ENCODE results near the gene GSC2.

DNA sequence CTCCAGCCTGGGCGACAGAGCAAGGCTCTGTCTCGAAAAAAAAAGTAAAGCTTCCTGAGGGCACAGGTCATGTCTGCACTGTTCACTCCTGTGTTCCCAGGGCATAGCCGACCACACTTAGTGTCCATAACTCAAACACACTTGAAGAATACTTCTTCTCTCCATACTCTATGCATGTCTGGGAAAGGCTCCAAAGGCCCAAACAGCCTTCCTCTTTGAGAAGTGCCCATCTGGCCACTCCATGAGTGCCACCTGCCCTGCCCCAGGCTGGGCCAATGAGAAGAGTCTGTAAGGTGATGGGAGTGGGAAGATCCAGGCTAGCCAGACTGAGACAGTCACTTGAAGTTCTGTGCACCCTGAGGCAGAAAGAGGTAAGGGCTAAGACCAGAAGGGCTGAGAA lies 52.6 kb downstream of the GSC2 start:
- TF ChIP-seq ZNF274 (IDR thresholded peaks at IDR 0.05; ENCODE audit: low read depth, low read length) (no peak), SUZ12 (IDR thresholded peaks at IDR 0.05; ENCODE audit: extremely low read depth, insufficient read depth, insufficient read length) (no peak)

All from NT2/D1 (cell line).